HepG2 (cell line): Measurements from ENCODE around the gene ACOXL. TPM values are rescaled to one million over a fixed set of nuclear protein-coding genes. Genes with fewer than 3 reads are reported as not detected.
A peak's percentile ranks its signal among the peaks of the same experiment; 100 is the strongest.

Experiments
- ATAC-seq: fragments of 200-7000 bp; cut with Tn5 transposase; 3 replicates; pipeline ENCODE4 v1.9.1; 2020; ENCODE audit warnings: mild to moderate bottlenecking, moderate library complexity
- BruUV-seq: library from RNA; stranded (reverse); fragments of 400-500 nt; replicated peaks from 2 replicates; lab custom pipeline; 2021; lab: Mats Ljungman, UMichigan
- CTCF ChIA-PET: fragments of 300-600 bp; formaldehyde crosslinking; extraction: SDS; loops from one replicate; lab custom pipeline; 2021; ENCODE audit warnings: low total read pairs, inconsistent platforms, low intra/inter-chr PET ratio; lab: Yijun Ruan, JAX
- POLR2A ChIA-PET: fragments of 350-600 bp; sonication (Branson Sonifier 250); formaldehyde crosslinking; loops from one replicate; lab custom pipeline; 2020; ENCODE audit warnings: antibody characterized with exemption, inconsistent platforms; lab: Yijun Ruan, JAX
- DNase-seq: peaks from one replicate; pipeline ENCODE4 v3.0.0-alpha.2; 2015; ENCODE audit warnings: low spot score
- FAIRE-seq: peaks from 3 replicates; lab custom pipeline; 2011; peaks lifted over from hg19 to GRCh38; lab: Jason Lieb, UNC
- H2AFZ ChIP-seq: one replicate; pipeline ENCODE4 v1.6.1; 2011; ENCODE audit warnings: low read length, inconsistent platforms
- H3K27ac ChIP-seq: fragments of 300-600 bp; 3 replicates; pipeline ENCODE4 v1.8.0; 2011; ENCODE audit warnings: mixed run types, mild to moderate bottlenecking, mixed read lengths, low read length, inconsistent platforms; ENCODE audit not compliant: insufficient read depth; ENCODE audit errors: extremely low read length
- H3K27me3 ChIP-seq, 2 experiments: fragments of 200-600 bp in 1 of 2; 2 replicates in 1 of 2; 3 replicates in 1 of 2; pipeline versions ENCODE4 v1.6.0 to v1.8.0; 2011; ENCODE audit warnings: low read length in 2 of 2, mild to moderate bottlenecking in 2 of 2, moderate library complexity in 2 of 2, inconsistent platforms in 1 of 2; ENCODE audit not compliant: insufficient read depth in 2 of 2, control insufficient read depth in 1 of 2
- H3K36me3 ChIP-seq, 2 experiments: fragments of 200-600 bp in 1 of 2; replicated peaks in 1 of 2; 2 replicates in 1 of 2; 3 replicates in 1 of 2; pipeline versions ENCODE4 v1.5.1 to v1.8.0; 2011; ENCODE audit warnings: low read length in 2 of 2, inconsistent platforms in 1 of 2; ENCODE audit not compliant: insufficient read depth in 2 of 2, control insufficient read depth in 1 of 2
- H3K4me1 ChIP-seq: 2 replicates; pipeline ENCODE4 v1.5.1; 2012; ENCODE audit warnings: low read length, inconsistent platforms; ENCODE audit not compliant: insufficient read depth
- H3K4me2 ChIP-seq: 2 replicates; pipeline ENCODE4 v1.6.0; 2011; ENCODE audit warnings: low read depth, low read length, inconsistent platforms
- H3K4me3 ChIP-seq, 3 experiments: fragments of 200-600 bp in 1 of 3; sonication (generic), shearing (Covaris generic) in 1 of 3; replicated peaks in 1 of 3; 2 replicates each; pipeline ENCODE4 v1.5.1; 2011 to 2016; ENCODE audit warnings: low read length in 3 of 3, inconsistent platforms in 2 of 3, low read depth in 2 of 3, mild to moderate bottlenecking in 2 of 3, control low read depth in 1 of 3, mixed read lengths in 1 of 3; ENCODE audit not compliant: insufficient read depth in 1 of 3
- H3K79me2 ChIP-seq: one replicate; pipeline ENCODE4 v1.6.1; 2011; ENCODE audit warnings: low read length, inconsistent platforms; ENCODE audit not compliant: insufficient read depth
- H3K9ac ChIP-seq: 2 replicates; pipeline ENCODE4 v1.6.0; 2011; ENCODE audit warnings: mild to moderate bottlenecking, low read depth, low read length, inconsistent platforms; ENCODE audit not compliant: insufficient read depth
- H3K9me3 ChIP-seq: 2 replicates; pipeline ENCODE4 v1.5.1; 2012; ENCODE audit warnings: mild to moderate bottlenecking, low read length
- H4K20me1 ChIP-seq: 2 replicates; pipeline ENCODE4 v1.6.0; 2011; ENCODE audit warnings: inconsistent platforms, mild to moderate bottlenecking, low read length, moderate library complexity; ENCODE audit not compliant: insufficient read depth
- HNRNPUL1 ChIP-seq: fragments of 200-400 bp; formaldehyde crosslinking; IDR thresholded peaks from 2 replicates; pipeline ENCODE4 v1.6.1; 2017; ENCODE audit warnings: low read depth, mild to moderate bottlenecking, low read length, moderate library complexity
- SMAD1 ChIP-seq: sonication (generic); formaldehyde crosslinking; IDR thresholded peaks from 2 replicates; pipeline ENCODE4 v1.4.0; 2020; ENCODE audit warnings: missing genetic modification reagents, low read depth, mild to moderate bottlenecking, borderline replicate concordance
- SMARCC2 ChIP-seq: fragments of 450-650 bp; IDR thresholded peaks from 2 replicates; pipeline ENCODE4 v1.6.1; 2017; ENCODE audit warnings: antibody characterized with exemption, mild to moderate bottlenecking
- TEAD2 ChIP-seq: sonication (generic); formaldehyde crosslinking; IDR thresholded peaks from 2 replicates; pipeline ENCODE4 v1.9.0; 2021; ENCODE audit warnings: missing genetic modification reagents
- TEAD3 ChIP-seq: optimal IDR thresholded peaks from 2 replicates; pipeline ENCODE3; 2016; ENCODE audit warnings: borderline replicate concordance
- XRCC5 ChIP-seq: fragments of 200-400 bp; formaldehyde crosslinking; optimal IDR thresholded peaks from 2 replicates; pipeline ENCODE3; 2017; ENCODE audit warnings: mild to moderate bottlenecking, low read length
- ZNF124 ChIP-seq: sonication (generic); formaldehyde crosslinking; IDR thresholded peaks from 2 replicates; pipeline ENCODE4 v1.4.0; 2020; ENCODE audit warnings: missing genetic modification reagents
- ZNF20 ChIP-seq: sonication (generic); formaldehyde crosslinking; IDR thresholded peaks from 2 replicates; pipeline ENCODE4 v1.4.0; 2020; ENCODE audit warnings: mild to moderate bottlenecking, moderate library complexity, missing genetic modification reagents
- ZNF501 ChIP-seq: sonication (generic); formaldehyde crosslinking; IDR thresholded peaks from 2 replicates; pipeline ENCODE4 v1.5.1; 2020; ENCODE audit warnings: mild to moderate bottlenecking, moderate library complexity, missing genetic modification reagents
- ZNF570 ChIP-seq: sonication (generic); formaldehyde crosslinking; IDR thresholded peaks from 2 replicates; pipeline ENCODE4 v1.4.0; 2020; ENCODE audit warnings: mild to moderate bottlenecking, missing genetic modification reagents, borderline replicate concordance
- ZNF619 ChIP-seq: sonication (generic); formaldehyde crosslinking; IDR thresholded peaks from 2 replicates; pipeline ENCODE4 v1.4.0; 2020; ENCODE audit warnings: mild to moderate bottlenecking, missing genetic modification reagents
- WGBS: methylation state at CpG from one replicate; pipeline ENCODE4 v1.1.6; 2017; ENCODE audit warnings: low lambda C conversion rate; 5-methylcytosine and 5-hydroxymethylcytosine counted together
- in situ Hi-C: cut with HindIII; loops from 2 replicates; pipeline ENCODE4 v1.10.0; 2017; ENCODE audit warnings: low pct_unique_long_range_greater_than_20kb; ENCODE audit not compliant: extremely low pct_ligation_motif_present
- intact Hi-C: fragments of 100-400 bp; cut with micrococcal nuclease; formaldehyde crosslinking; loops from one replicate; pipeline ENCODE4 v1.10.0; 2022; ENCODE audit not compliant: unreplicated experiment
- polyA plus RNA-seq, 8 experiments: library from polyadenylated mRNA; depleted of rRNA in 3 of 8; stranded (reverse) in 7 of 8; unstranded in 1 of 8; fragments of >200 nt; fragmentation: Illumina TruSeq in 4 of 8; extraction: Trizol in 4 of 8; gene quantifications; 2 replicates each; pipeline versions ENCODE4 v1.2.1 to v1.2.3, GENCODE V29; 2011 to 2016; ENCODE audit warnings: low read depth in 4 of 8, missing spikeins in 1 of 8, mixed read lengths in 1 of 8; ENCODE audit not compliant: insufficient read depth in 1 of 8
- total RNA-seq, 5 experiments: library from RNA; depleted of rRNA; stranded (reverse); fragments of >200 nt; fragmentation: Illumina TruSeq; extraction: Trizol; gene quantifications; 2 replicates each; pipeline ENCODE4 v1.2.3, GENCODE V29; 2016; ENCODE audit warnings: low read depth in 1 of 5
- TF ChIP-seq, protein P1 (sequence below): sonication (generic); formaldehyde crosslinking; IDR thresholded peaks from 2 replicates; pipeline ENCODE4 v1.5.0; 2020; ENCODE audit warnings: missing genetic modification reagents, mild to moderate bottlenecking, borderline replicate concordance
- TF ChIP-seq, protein P2 (sequence below): IDR thresholded peaks from 2 replicates; pipeline ENCODE4 v1.6.1; 2016; ENCODE audit warnings: low read depth, control low read depth

The ACOXL gene
- total and polyA plus RNA-seq, 2 of the 13 experiments (the other 11 are each of a cell fraction or from before 2014, with no cell fraction given): not detected

DNA sequence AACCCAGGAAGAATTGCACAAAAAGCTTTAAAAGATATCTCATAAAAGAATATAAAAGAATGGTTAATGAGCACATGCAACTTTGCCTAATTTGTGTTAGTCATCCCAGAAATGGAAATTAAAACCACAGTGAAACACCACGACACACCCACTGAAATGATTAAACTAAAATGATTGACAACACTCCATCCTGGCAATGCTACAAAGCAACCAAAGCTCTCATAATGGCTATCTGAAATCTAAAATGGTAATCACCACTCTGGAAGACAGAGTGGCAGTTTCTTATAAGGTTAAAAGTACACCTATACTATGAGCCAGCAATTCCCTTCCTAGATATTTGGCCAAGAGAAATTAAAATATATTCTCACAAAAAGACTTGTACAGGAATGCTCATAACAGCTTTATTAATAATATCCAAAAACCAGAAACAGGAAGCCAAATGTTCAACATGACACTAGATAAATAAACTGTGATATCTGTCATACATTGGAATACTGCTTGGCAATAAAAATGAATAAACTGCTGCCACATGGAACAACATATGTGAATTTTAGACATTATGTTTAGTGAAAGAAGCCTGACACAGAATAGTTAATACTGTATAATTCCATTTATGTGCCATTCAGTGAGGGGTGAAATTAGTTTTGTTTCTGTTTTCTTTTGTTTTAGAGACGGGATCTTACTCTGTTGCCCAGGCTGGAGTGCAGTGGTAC is 283.1 kb downstream of the ACOXL start (continued):
- no peak for TF ChIP-seq TEAD2
- TF ChIP-seq HNRNPUL1: no peak
- no peak for TF ChIP-seq SMARCC2
- TF ChIP-seq, protein P1, sequence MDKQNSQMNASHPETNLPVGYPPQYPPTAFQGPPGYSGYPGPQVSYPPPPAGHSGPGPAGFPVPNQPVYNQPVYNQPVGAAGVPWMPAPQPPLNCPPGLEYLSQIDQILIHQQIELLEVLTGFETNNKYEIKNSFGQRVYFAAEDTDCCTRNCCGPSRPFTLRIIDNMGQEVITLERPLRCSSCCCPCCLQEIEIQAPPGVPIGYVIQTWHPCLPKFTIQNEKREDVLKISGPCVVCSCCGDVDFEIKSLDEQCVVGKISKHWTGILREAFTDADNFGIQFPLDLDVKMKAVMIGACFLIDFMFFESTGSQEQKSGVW (CRISPR knock-in tag): no peak
- TF ChIP-seq ZNF20 (CRISPR knock-in tag): no peak
- TF ChIP-seq ZNF619 (CRISPR knock-in tag): no peak
- TF ChIP-seq ZNF501 (CRISPR knock-in tag): no peak
- TF ChIP-seq, protein P2, sequence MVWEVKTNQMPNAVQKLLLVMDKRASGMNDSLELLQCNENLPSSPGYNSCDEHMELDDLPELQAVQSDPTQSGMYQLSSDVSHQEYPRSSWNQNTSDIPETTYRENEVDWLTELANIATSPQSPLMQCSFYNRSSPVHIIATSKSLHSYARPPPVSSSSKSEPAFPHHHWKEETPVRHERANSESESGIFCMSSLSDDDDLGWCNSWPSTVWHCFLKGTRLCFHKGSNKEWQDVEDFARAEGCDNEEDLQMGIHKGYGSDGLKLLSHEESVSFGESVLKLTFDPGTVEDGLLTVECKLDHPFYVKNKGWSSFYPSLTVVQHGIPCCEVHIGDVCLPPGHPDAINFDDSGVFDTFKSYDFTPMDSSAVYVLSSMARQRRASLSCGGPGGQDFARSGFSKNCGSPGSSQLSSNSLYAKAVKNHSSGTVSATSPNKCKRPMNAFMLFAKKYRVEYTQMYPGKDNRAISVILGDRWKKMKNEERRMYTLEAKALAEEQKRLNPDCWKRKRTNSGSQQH (CRISPR knock-in tag): no peak
- TF ChIP-seq XRCC5: no peak

DNA sequence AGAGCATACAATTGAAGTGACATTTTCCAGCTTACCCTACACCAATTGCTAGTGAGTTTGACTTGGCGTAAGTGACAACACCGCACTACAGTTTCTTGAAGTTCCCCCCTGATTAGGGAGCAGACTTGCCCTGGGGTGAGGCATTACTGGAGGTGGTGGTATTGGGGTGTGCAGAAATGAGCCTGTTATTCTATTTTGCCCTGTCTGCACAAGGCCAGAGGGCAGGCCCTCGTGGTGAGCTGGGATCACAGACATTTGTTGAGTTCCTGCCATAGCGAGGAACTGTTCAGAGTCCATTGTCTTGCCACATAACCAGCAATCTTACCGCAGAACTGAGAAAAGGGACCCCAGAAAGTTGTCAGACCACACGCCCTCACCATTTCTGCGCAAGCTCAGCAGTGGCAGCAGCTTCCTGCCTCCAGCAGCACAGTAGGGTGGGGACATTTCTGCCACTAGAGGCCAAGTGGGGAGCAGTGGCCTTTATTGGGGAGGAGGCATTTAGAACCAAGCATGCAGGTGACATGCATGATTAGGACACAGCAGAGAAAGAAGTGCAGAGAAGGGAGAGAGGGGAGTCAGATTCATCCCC is 284.8 kb downstream of the ACOXL start:
- H3K27me3 ChIP-seq: peaks cover 0 to 9% of the 10 kb centered on the region in 2 experiments; a peak in 2 of 5 replicates
- no peaks in the 10 kb centered on the region for H3K36me3 ChIP-seq
- H3K9me3 ChIP-seq: no peaks in the 10 kb centered on the region
- no peaks in the 10 kb centered on the region for H4K20me1 ChIP-seq
- in situ Hi-C loops (no loop called here), intact Hi-C loops (no loop called here)
- no peak overlapping the region for H2AFZ ChIP-seq
- TF ChIP-seq TEAD3 (peak; percentile 12), SMAD1 (CRISPR knock-in tag) (no peak), ZNF124 (CRISPR knock-in tag) (no peak), ZNF570 (no peak)
- ChIA-PET CTCF (no interaction called here), POLR2A (no interaction called here)
- H3K4me2 ChIP-seq: no peak overlapping the region
- H3K79me2 ChIP-seq: no peaks in the 10 kb centered on the region
- 53% methylated on average over 7 of the region's 7 CpGs for WGBS
- no TSS peak for BruUV-seq
- H3K9ac ChIP-seq: no peak overlapping the region
- FAIRE-seq (no peak), ATAC-seq (peak; percentile 75), DNase-seq (no peak)
- no peak overlapping the region for H3K27ac ChIP-seq
- peaks cover 6% of the 10 kb centered on the region for H3K4me1 ChIP-seq
- no peak overlapping the region for H3K4me3 ChIP-seq
